ENCODE measurements around the gene PDE1C. TPM values are rescaled to one million over a fixed set of nuclear protein-coding genes. Genes with fewer than 3 reads are reported as not detected.

Gene PDE1C
- total and polyA plus RNA-seq, 2 donors (not counting 1 experiment from before 2014, with no cell fraction given): 0.52 TPM; not detected in 1

- peaks cover 0 to 13% (median 6%) of the 10 kb centered on the region in 4 experiments for H3K27me3 ChIP-seq (replicated peaks in 1 of 4; ENCODE audit: control extremely low read depth in 1 of 4, control insufficient read depth in 3 of 4, insufficient read depth in 4 of 4, low read length in 3 of 4)
- Mint-ChIP-seq H3K4me3 (no peak overlapping the region), H3K27ac (no peak overlapping the region), H3K9me3 (ENCODE audit: insufficient read depth) (no peaks in the 10 kb centered on the region), H3K27me3 (peaks cover 41% of the 10 kb centered on the region), H3K4me1 (no peaks in the 10 kb centered on the region)
- ATAC-seq (ENCODE audit: low read depth): no peak
- ChIA-PET CTCF (no interaction called here), POLR2A (no interaction called here)
- H3K27ac ChIP-seq (ENCODE audit: low read length in 2 of 2): no peak overlapping the region
- H3K4me1 ChIP-seq (ENCODE audit: control insufficient read depth in 2 of 2, insufficient read depth in 2 of 2, low read length in 2 of 2): no peaks in the 10 kb centered on the region
- H4K20me1 ChIP-seq (ENCODE audit: control insufficient read depth, insufficient read depth, low read length, poor library complexity, severe bottlenecking): no peaks in the 10 kb centered on the region
- DNase-seq: no peak
- TF ChIP-seq EZH2 (IDR thresholded peaks at IDR 0.05; ENCODE audit: borderline replicate concordance, insufficient read depth, low read depth, low read length, poor library complexity, severe bottlenecking): no peak
- no peak for TF ChIP-seq CTCF (IDR thresholded peaks at IDR 0.05)
- H3K79me2 ChIP-seq (ENCODE audit: control insufficient read depth, insufficient read depth, low read length): no peaks in the 10 kb centered on the region
- H3K9ac ChIP-seq (ENCODE audit: low read length): no peak overlapping the region
- intact Hi-C loops (cut with micrococcal nuclease): no loop called here
- H3K9me3 ChIP-seq (ENCODE audit: control extremely low read depth in 1 of 3, control insufficient read depth in 2 of 3, insufficient read depth in 1 of 3, low read length in 2 of 3): peaks cover 0 to 6% (median 0%) of the 10 kb centered on the region in 3 donors
- H3K4me3 ChIP-seq (ENCODE audit: control extremely low read depth in 1 of 5, extremely low read depth in 1 of 5, insufficient read depth in 1 of 5, low read depth in 2 of 5, low read length in 4 of 5): no peak overlapping the region
- H2AFZ ChIP-seq (ENCODE audit: insufficient read depth, low read depth, low read length, poor library complexity, severe bottlenecking): no peak overlapping the region
- 97% methylated on average over 6 of the region's 11 CpGs for WGBS (ENCODE audit: insufficient coverage)
- no peaks in the 10 kb centered on the region for H3K36me3 ChIP-seq (replicated peaks in 1 of 2; ENCODE audit: control extremely low read depth in 1 of 2, control insufficient read depth in 1 of 2, extremely low read depth in 1 of 2, insufficient read depth in 2 of 2, low read length in 1 of 2)
- H3K4me2 ChIP-seq (replicated peaks; ENCODE audit: low read depth, low read length, poor library complexity, severe bottlenecking): no peak overlapping the region
Observed at GRCh38 chr7:32068411-32069101, 1.7 kb downstream of the PDE1C start.

GRCh38 chr7:32066441-32066840, 3.8 kb downstream of the PDE1C start:
- DNase-seq (no peak), ATAC-seq (ENCODE audit: low read depth) (no peak)
- 60% methylated on average over 1 of the region's 2 CpGs for WGBS (ENCODE audit: insufficient coverage)
- no peak overlapping the region for H3K4me2 ChIP-seq (replicated peaks; ENCODE audit: low read depth, low read length, poor library complexity, severe bottlenecking)
- H3K79me2 ChIP-seq (ENCODE audit: control insufficient read depth, insufficient read depth, low read length): no peaks in the 10 kb centered on the region
- no peak for TF ChIP-seq EZH2 (IDR thresholded peaks at IDR 0.05; ENCODE audit: borderline replicate concordance, insufficient read depth, low read depth, low read length, poor library complexity, severe bottlenecking)
- no peak for TF ChIP-seq CTCF (IDR thresholded peaks at IDR 0.05)
- no peaks in the 10 kb centered on the region for H4K20me1 ChIP-seq (ENCODE audit: control insufficient read depth, insufficient read depth, low read length, poor library complexity, severe bottlenecking)
- peaks cover 0 to 4% (median 0%) of the 10 kb centered on the region in 3 donors for H3K9me3 ChIP-seq (ENCODE audit: control extremely low read depth in 1 of 3, control insufficient read depth in 2 of 3, insufficient read depth in 1 of 3, low read length in 2 of 3)
- H3K9me3 Mint-ChIP-seq (ENCODE audit: insufficient read depth): no peaks in the 10 kb centered on the region
- H2AFZ ChIP-seq (ENCODE audit: insufficient read depth, low read depth, low read length, poor library complexity, severe bottlenecking): no peak overlapping the region
- H3K4me3 ChIP-seq (ENCODE audit: control extremely low read depth in 1 of 5, extremely low read depth in 1 of 5, insufficient read depth in 1 of 5, low read depth in 2 of 5, low read length in 4 of 5): no peak overlapping the region
- ChIA-PET CTCF (no interaction called here), POLR2A (no interaction called here)
- H3K27ac Mint-ChIP-seq: no peak overlapping the region
- no peaks in the 10 kb centered on the region for H3K4me1 ChIP-seq (ENCODE audit: control insufficient read depth in 2 of 2, insufficient read depth in 2 of 2, low read length in 2 of 2)
- peaks cover 25% of the 10 kb centered on the region for H3K27me3 Mint-ChIP-seq
- intact Hi-C loops (cut with micrococcal nuclease): no loop called here
- H3K27me3 ChIP-seq (replicated peaks in 1 of 4; ENCODE audit: control extremely low read depth in 1 of 4, control insufficient read depth in 3 of 4, insufficient read depth in 4 of 4, low read length in 3 of 4): peaks cover 0 to 10% (median under 1%) of the 10 kb centered on the region in 4 experiments
- H3K27ac ChIP-seq (ENCODE audit: low read length in 2 of 2): no peak overlapping the region
- no peak overlapping the region for H3K4me3 Mint-ChIP-seq
- no peaks in the 10 kb centered on the region for H3K36me3 ChIP-seq (replicated peaks in 1 of 2; ENCODE audit: control extremely low read depth in 1 of 2, control insufficient read depth in 1 of 2, extremely low read depth in 1 of 2, insufficient read depth in 2 of 2, low read length in 1 of 2)
- H3K4me1 Mint-ChIP-seq: no peaks in the 10 kb centered on the region
- no peak overlapping the region for H3K9ac ChIP-seq (ENCODE audit: low read length)
